Uterus (tissue), 2 donors: Measurements from ENCODE around the gene SYMPK.

Experiments
- CTCF ChIP-seq, 4 experiments: fragments of 200-600 bp in 2 of 4; fragments of 450-650 bp in 2 of 4; sonication (generic) in 2 of 4; IDR thresholded peaks; one replicate each; pipeline ENCODE4 v1.5.1; 2016 to 2019; ENCODE audit warnings: antibody characterized with exemption in 4 of 4, mild to moderate bottlenecking in 2 of 4, moderate library complexity in 1 of 4
- POLR2A ChIP-seq, 2 donors: fragments of 450-650 bp; IDR thresholded peaks; one replicate each; pipeline ENCODE4 v1.6.1; 2016; ENCODE audit warnings: antibody characterized with exemption in 2 of 2, mild to moderate bottlenecking in 1 of 2, moderate library complexity in 1 of 2

DNA sequence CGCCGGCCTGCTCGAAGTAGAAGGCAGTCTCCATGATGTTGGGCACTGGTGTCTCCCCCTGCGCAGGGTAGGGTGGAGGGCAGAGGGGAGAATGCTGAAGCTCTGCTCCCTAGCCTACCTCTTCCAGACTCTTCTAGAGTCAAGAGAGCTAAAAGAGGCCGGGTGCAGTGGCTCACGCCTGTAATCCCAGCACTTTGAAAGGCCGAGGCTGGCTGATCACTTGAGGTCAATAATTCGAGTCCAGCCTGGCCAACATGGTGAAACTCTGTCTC, 58.1 kb downstream of the SYMPK start:
- TF ChIP-seq POLR2A (IDR thresholded peaks at IDR 0.05) (no peak), CTCF (IDR thresholded peaks at IDR 0.05) (no peak)
